Measurements from ENCODE around the gene TMEM267. TPM values are rescaled to one million over a fixed set of nuclear protein-coding genes. Genes with fewer than 3 reads are reported as not detected.

TMEM267 gene
- total RNA-seq: 16.4 and 21.4 TPM in 2 replicates

DNA sequence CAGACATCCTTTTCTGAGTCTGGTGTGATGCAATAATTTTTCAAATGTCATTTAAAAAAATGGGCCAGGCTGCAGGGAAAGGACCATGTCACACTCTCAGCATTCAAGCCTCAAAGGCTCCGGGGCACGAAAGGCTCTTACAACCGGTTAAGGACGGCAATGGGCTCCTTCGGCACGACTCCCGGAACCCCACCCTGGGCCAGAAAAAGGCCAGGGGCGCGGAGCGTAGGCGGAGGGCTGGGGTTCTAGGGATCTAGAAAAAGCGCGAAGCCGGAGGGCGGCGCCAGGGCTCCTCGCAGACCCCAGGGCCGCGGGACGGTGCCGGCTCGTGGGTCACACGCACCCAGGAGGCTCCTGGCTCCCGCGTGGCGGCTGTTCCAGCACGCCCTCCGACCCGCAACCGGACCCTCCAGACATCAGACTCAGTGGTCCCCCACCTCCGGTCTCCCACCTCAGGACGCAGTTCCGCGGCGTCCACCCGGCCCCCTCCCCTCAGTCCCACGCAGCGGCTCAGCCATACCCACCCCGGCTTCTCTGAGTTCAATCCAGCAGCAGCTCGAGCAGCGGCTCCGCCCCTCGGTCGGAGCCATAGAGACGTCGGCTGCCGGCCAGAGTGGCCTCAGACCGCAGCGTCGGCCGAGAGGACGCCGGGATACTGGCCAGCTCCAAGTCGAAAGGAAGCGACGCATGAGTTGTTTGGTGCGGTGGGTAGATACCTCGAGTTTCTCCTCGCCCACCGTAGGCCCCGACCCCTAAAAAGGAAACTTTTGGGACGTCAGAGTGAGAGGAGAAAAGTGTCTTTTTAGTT lies at the start of gene TMEM267:
TSS of gene TMEM267 (minus strand) at position 568 of the 808 bp plus-strand sequence. CDS start 29,896 bp downstream, outside the sequence.

DNA sequence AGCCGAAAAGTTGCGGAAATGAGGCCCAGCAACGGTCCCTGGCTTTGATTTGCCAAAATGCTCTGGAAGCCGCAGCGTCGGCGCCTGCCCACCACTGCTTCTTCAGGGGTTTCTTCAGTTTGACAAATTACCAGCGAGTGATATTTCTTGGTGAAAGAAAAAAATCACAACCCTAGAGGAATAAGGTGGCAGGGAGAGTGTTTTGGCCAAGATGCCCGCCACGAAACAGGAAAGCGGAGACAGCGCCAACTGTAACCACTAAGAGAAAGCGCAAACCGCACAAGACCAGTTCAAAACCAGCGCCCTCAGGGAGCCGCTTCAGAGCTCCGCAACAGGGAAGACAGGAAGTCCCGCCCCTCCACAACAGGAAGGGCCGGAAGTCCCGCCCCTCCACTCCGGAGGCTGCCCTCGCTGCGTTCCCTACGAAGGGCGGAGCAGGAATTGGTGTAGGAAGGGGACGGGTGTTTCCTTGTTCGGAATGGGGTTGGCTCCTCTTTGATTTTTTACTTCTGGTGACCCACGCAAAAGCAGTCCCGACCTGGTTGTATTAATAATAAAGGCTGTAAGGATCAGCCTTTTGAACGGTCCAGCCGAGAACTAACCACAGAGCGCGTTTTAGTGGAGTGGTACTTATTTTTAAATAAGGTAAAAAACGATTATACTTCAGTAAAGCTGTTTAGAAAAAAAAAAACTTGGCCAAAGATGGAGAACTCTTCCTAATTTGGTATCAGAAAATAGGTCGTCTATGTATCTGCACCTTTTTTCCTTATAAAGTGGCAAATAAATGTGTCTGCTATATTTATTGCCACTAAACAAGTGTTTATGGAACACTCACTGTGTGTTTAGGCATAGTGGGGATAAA lies 31.4 kb upstream of the TMEM267 start, which contains the start of gene C5orf34:
TSS of gene C5orf34 (minus strand) at position 333 of the 862 bp plus-strand sequence. CDS start 5,809 bp downstream, outside the sequence.

DNA sequence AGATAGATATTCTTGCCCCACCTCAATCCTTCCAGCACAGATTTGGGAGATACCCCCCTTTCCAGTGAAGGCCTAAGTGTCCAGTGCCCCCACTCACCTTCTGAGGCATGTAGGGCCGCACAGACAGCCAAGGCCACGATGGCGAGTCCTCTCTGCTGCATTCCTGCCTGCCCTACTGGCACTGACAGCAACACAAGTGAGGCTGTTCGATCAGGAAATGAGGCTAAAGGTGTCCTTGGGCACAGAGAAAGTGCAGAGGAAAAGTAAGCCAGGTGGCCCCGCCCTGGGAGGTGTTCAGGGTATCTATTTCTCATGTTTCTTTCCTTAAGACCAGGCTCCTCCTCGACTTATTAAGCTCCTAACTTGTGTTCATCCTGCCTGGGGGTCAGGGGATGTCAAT lies 71.5 kb downstream of the TMEM267 start, which contains the start of gene CCL28:
TSS of gene CCL28 (minus strand) at position 236 of the 400 bp plus-strand sequence. CDS start at position 161, 75 bp downstream.

Other genes starting within 250 kb of the TMEM267 start
- 64.3 and 88.2 TPM in 2 replicates for gene HMGCS1, start 170.5 kb downstream of the TMEM267 start, total RNA-seq
- gene CCL28, start 71.5 kb downstream of the TMEM267 start, total RNA-seq: 1.1 and 1.6 TPM in 2 replicates
- gene C5orf34, start 31.3 kb upstream of the TMEM267 start, total RNA-seq: 3.4 and 5.0 TPM in 2 replicates
- 72.9 and 73.9 TPM in 2 replicates for gene PAIP1, start 73.2 kb upstream of the TMEM267 start, total RNA-seq
- gene NNT, start 119.3 kb upstream of the TMEM267 start, total RNA-seq: 88.8 and 114 TPM in 2 replicates

Measured in aortic smooth muscle cell (primary cell).